Neuronal stem cell (in vitro differentiated cells): ENCODE results near the gene GNG14.
A peak's percentile ranks its signal among the peaks of the same experiment; 100 is the strongest.

Experiments
- DNase-seq: peaks from one replicate; pipeline ENCODE4 v3.0.0-alpha.2; 2013; ENCODE audit warnings: low spot score
- H2AFZ ChIP-seq: one replicate; pipeline ENCODE4 v1.6.1; 2013; ENCODE audit warnings: mild to moderate bottlenecking, low read length, inconsistent platforms
- H2AK5ac ChIP-seq: 2 replicates; pipeline ENCODE4 v1.6.1; 2013; ENCODE audit warnings: low read depth, mild to moderate bottlenecking, inconsistent platforms, low read length, moderate library complexity, mixed read lengths
- H2BK120ac ChIP-seq: 2 replicates; pipeline ENCODE4 v1.6.1; 2013; ENCODE audit warnings: low read depth, mild to moderate bottlenecking, inconsistent platforms, low read length, moderate library complexity, mixed read lengths
- H2BK12ac ChIP-seq: one replicate; pipeline ENCODE4 v1.6.1; 2013; ENCODE audit warnings: low read length, inconsistent platforms
- H2BK15ac ChIP-seq: 2 replicates; pipeline ENCODE4 v1.6.1; 2013; ENCODE audit warnings: mild to moderate bottlenecking, low read length, inconsistent platforms, mixed read lengths
- H2BK5ac ChIP-seq: one replicate; pipeline ENCODE4 v1.6.1; 2013; ENCODE audit warnings: inconsistent platforms, mild to moderate bottlenecking, low read length, moderate library complexity
- H3K14ac ChIP-seq: one replicate; pipeline ENCODE4 v1.6.1; 2013; ENCODE audit warnings: low read length, inconsistent platforms
- H3K18ac ChIP-seq: 2 replicates; pipeline ENCODE4 v1.6.1; 2013; ENCODE audit warnings: low read length, inconsistent platforms
- H3K23ac ChIP-seq: 2 replicates; pipeline ENCODE4 v1.6.1; 2013; ENCODE audit warnings: low read depth, mild to moderate bottlenecking, mixed read lengths, low read length, inconsistent platforms; ENCODE audit not compliant: poor library complexity
- H3K27ac ChIP-seq: replicated peaks from 3 replicates; pipeline ENCODE4 v1.5.1; 2013; ENCODE audit warnings: low read length, inconsistent platforms
- H3K27me3 ChIP-seq, 3 experiments: 2 replicates each; pipeline ENCODE4 v1.6.1; 2013; ENCODE audit warnings: low read length in 3 of 3, mild to moderate bottlenecking in 2 of 3, inconsistent platforms in 1 of 3, low read depth in 1 of 3, mixed read lengths in 1 of 3, moderate library complexity in 1 of 3; ENCODE audit not compliant: control insufficient read depth in 3 of 3, insufficient read depth in 3 of 3
- H3K36me3 ChIP-seq, 2 donors: replicated peaks in 1 of 2; 2 replicates each; pipeline ENCODE4 v1.6.1; 2013; ENCODE audit warnings: low read length in 2 of 2; ENCODE audit not compliant: control insufficient read depth in 2 of 2, insufficient read depth in 2 of 2
- H3K4ac ChIP-seq: 2 replicates; pipeline ENCODE4 v1.6.1; 2013; ENCODE audit warnings: inconsistent platforms, mild to moderate bottlenecking, low read length, moderate library complexity
- H3K4me1 ChIP-seq, 2 donors: 1 replicate in 1 of 2; 2 replicates in 1 of 2; pipeline ENCODE4 v1.6.1; 2013; ENCODE audit warnings: low read length in 2 of 2, low read depth in 1 of 2; ENCODE audit not compliant: control insufficient read depth in 2 of 2, insufficient read depth in 1 of 2
- H3K4me2 ChIP-seq: one replicate; pipeline ENCODE4 v1.6.1; 2013; ENCODE audit warnings: mild to moderate bottlenecking, low read length, inconsistent platforms; ENCODE audit not compliant: insufficient read depth, poor library complexity, severe bottlenecking
- H3K4me3 ChIP-seq, 2 donors: 2 replicates each; pipeline ENCODE4 v1.5.1; 2013; ENCODE audit warnings: low read length in 2 of 2, mild to moderate bottlenecking in 2 of 2, inconsistent platforms in 1 of 2, moderate library complexity in 1 of 2
- H3K79me1 ChIP-seq: one replicate; pipeline ENCODE4 v1.6.1; 2013; ENCODE audit warnings: low read depth, mild to moderate bottlenecking, inconsistent platforms, low read length, moderate library complexity
- H3K9ac ChIP-seq: one replicate; pipeline ENCODE4 v1.6.1; 2013; ENCODE audit warnings: mild to moderate bottlenecking, low read depth, low read length, inconsistent platforms; ENCODE audit not compliant: poor library complexity
- H3K9me3 ChIP-seq, 2 donors: replicated peaks in 1 of 2; 2 replicates each; pipeline versions ENCODE3 to v1.6.1; 2013; ENCODE audit warnings: low read length in 2 of 2, mild to moderate bottlenecking in 2 of 2, inconsistent platforms in 1 of 2, low read depth in 1 of 2, mixed read lengths in 1 of 2, moderate library complexity in 1 of 2; ENCODE audit not compliant: control insufficient read depth in 2 of 2, insufficient read depth in 1 of 2
- H4K8ac ChIP-seq: one replicate; pipeline ENCODE4 v1.6.1; 2013; ENCODE audit warnings: low read depth, mild to moderate bottlenecking, inconsistent platforms, low read length, moderate library complexity
- H4K91ac ChIP-seq: one replicate; pipeline ENCODE4 v1.6.1; 2013; ENCODE audit warnings: low read length, low read depth, mild to moderate bottlenecking, inconsistent platforms; ENCODE audit not compliant: poor library complexity
- WGBS, 2 donors: extraction: QIAGEN DNeasy Blood & Tissue Kit; methylation state at CpG; one replicate each; pipeline ENCODE4 v1.1.7; 2013; ENCODE audit warnings: missing lambda C conversion rate in 2 of 2, mixed read lengths in 1 of 2; ENCODE audit not compliant: insufficient read length in 2 of 2, insufficient replicate concordance in 1 of 2; ENCODE audit errors: extremely low coverage in 2 of 2; 5-methylcytosine and 5-hydroxymethylcytosine counted together

GNG14 gene

GRCh38 chr19:12664406-12665280 is 23.2 kb upstream of the GNG14 start:
- H3K4me2 ChIP-seq = no peak overlapping the region
- H3K4me1 ChIP-seq = peaks cover 11 to 17% of the 10 kb centered on the region in 2 donors
- no peak overlapping the region for H3K27ac ChIP-seq
- no peak overlapping the region for H3K4ac ChIP-seq
- H3K4me3 ChIP-seq = peak overlapping the region in 1 of 2 donors; percentile 67
- no peak overlapping the region for H2BK120ac ChIP-seq
- DNase-seq = no peak
- H3K27me3 ChIP-seq = no peaks in the 10 kb centered on the region
- H2BK12ac ChIP-seq = no peak overlapping the region
- peaks cover 16% of the 10 kb centered on the region for H3K79me1 ChIP-seq
- H3K9me3 ChIP-seq = no peaks in the 10 kb centered on the region
- peak overlapping the region; percentile 13 for H3K9ac ChIP-seq
- H3K23ac ChIP-seq = peak overlapping the region; percentile 60
- H3K36me3 ChIP-seq = peaks cover 31 to 62% of the 10 kb centered on the region in 2 donors
- no peak overlapping the region for H3K18ac ChIP-seq
- no peak overlapping the region for H4K91ac ChIP-seq
- H2AK5ac ChIP-seq = no peak overlapping the region
- H2AFZ ChIP-seq = no peak overlapping the region
- H2BK5ac ChIP-seq = no peak overlapping the region
- no peak overlapping the region for H2BK15ac ChIP-seq
- H4K8ac ChIP-seq = no peak overlapping the region
- no peak overlapping the region for H3K14ac ChIP-seq
- WGBS, 2 donors = no CpG with 5 or more reads among the region's 29 CpGs

GRCh38 chr19:12665281-12665573 is 22.6 kb upstream of the GNG14 start:
- no peak overlapping the region for H2AFZ ChIP-seq
- no peak overlapping the region for H3K18ac ChIP-seq
- H4K91ac ChIP-seq = no peak overlapping the region
- WGBS, 2 donors = no CpG with 5 or more reads among the region's 10 CpGs
- no peak overlapping the region for H2BK15ac ChIP-seq
- no peaks in the 10 kb centered on the region for H3K9me3 ChIP-seq
- no peak overlapping the region for H2BK12ac ChIP-seq
- H3K14ac ChIP-seq = no peak overlapping the region
- no peak overlapping the region for H2AK5ac ChIP-seq
- peaks cover 28 to 57% of the 10 kb centered on the region in 2 donors for H3K36me3 ChIP-seq
- no peaks in the 10 kb centered on the region for H3K27me3 ChIP-seq
- no peak overlapping the region for H4K8ac ChIP-seq
- H3K4ac ChIP-seq = no peak overlapping the region
- H3K4me3 ChIP-seq = peak overlapping the region in 1 of 2 donors; percentile 67
- no peak overlapping the region for H3K27ac ChIP-seq
- no peak overlapping the region for H2BK120ac ChIP-seq
- no peak overlapping the region for H3K23ac ChIP-seq
- H3K4me1 ChIP-seq = peaks cover 14 to 20% of the 10 kb centered on the region in 2 donors
- no peak overlapping the region for H2BK5ac ChIP-seq
- no peak overlapping the region for H3K4me2 ChIP-seq
- H3K9ac ChIP-seq = no peak overlapping the region
- DNase-seq = no peak
- peaks cover 21% of the 10 kb centered on the region for H3K79me1 ChIP-seq

DNA sequence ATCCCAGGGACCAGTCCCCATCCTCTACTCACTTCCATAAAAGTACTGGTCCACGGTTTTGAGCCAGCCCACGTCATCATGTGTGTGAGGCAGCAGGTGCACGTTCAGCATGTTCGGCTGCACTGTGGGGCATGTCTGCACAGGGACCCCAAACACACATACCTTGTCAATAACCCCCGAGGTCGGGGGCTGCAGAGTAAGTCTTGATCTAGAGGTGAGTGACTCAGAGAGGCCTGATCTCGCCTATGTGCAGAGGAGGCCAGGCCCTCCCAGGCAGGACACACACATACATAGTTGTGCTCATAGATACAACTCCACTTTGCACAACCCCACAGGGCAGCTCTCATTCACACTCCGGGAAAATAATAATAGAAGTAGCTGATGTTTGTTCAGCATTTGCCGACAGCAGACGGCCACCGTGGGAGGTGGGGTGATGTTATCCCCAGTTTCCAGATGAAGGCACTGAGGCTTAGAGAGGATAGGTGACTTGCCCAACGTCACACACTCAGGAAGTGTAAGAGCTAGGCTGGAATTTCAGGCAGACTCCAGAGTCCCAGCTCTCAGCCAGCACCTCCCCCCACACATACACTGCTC is 22.0 kb upstream of the GNG14 start:
- Histone ChIP-seq H4K8ac (peak overlapping the region; percentile 29), H3K14ac (no peak overlapping the region), H3K4me1 (peaks cover 17 to 25% of the 10 kb centered on the region in 2 donors), H3K9me3 (no peaks in the 10 kb centered on the region), H3K4me3 (peak overlapping the region; percentile 67 to 88), H2BK120ac (no peak overlapping the region), H4K91ac (no peak overlapping the region), H3K79me1 (peaks cover 24% of the 10 kb centered on the region), H2BK5ac (peak overlapping the region; percentile 16), H2AK5ac (no peak overlapping the region), H3K4me2 (peak overlapping the region; percentile 55), H2BK12ac (no peak overlapping the region), H3K27ac (no peak overlapping the region), H3K9ac (peak overlapping the region; percentile 90), H3K23ac (no peak overlapping the region), H2BK15ac (no peak overlapping the region), H3K18ac (peak overlapping the region; percentile 5), H3K36me3 (peaks cover 28 to 58% of the 10 kb centered on the region in 2 donors), H2AFZ (peak overlapping the region; percentile 92), H3K27me3 (no peaks in the 10 kb centered on the region), H3K4ac (no peak overlapping the region)
- WGBS, 2 donors = no CpG with 5 or more reads among the region's 12 CpGs
- no peak for DNase-seq
